8988T (cell line): ENCODE results near the gene TPD52L2.
"Not testable (repeated sequence)": the region's sequence is repeated elsewhere in the genome, so short reads cannot be mapped to it uniquely, and the experiment has no call there.

Source experiments
- DNase-seq: peaks from one replicate; pipeline ENCODE4 v3.0.0; 2011

The TPD52L2 gene

DNA sequence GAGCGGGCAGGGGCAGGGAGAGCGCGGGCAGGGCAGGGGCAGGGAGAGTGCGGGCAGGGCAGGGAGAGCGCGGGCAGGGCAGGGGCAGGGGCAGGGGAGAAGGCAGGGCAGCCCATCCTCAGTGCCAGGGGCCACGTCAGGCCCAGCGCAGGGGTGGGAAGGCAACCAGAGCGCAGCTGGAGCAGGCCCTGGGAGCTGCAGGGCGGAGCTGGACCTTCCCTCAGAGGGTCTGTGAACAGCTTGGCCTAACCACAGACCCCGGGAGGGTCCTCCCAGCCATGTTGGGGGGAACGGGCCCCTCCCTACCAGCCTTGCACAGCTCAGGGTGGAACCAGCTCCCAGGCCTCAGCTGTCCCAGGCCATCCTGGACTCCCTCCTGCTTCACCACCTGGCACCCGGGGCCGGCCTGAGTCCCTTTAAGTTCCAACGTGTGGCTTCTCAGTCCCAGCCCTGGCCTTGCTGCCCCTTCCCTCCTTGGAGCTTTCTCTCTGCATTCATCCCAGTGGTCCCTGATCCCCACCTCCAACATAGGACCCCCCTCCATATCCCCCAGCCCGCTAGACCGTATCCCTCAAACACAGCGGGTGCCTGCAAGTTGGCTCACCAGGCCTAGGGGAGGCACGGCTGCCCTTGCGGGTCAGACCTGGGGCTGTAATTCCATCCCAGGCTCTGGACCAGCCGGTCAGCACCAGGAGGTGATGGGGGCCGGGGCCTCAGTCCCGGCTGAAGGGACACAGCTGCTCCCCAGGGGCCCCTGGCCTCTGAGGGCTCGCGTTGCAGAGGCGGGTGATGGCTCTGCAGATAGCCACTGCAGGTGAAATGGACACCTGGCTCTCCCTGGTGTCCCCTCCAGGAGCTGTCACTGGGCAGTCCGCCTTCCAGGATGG is 28.4 kb upstream of the TPD52L2 start:
- DNase-seq: no peak

DNA sequence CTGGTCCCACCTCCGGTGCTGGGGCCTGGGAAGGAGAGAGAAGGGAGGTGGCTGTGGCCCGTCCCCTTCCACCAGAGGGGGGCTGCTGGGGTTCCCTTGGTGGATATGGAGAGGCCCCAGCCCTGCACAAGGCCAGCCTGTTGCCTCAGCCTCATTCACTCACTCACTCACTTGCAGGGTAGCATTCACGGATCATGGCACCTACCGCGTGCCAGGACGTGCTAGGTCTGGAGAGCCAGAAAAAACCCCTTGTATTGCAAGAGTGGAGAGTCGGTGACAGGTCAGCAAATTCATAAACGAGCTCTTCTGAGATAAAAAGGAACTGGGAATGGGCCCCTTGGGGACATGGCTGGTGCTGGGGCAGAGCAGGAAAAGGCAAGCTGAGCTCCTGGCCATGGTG is 27.6 kb upstream of the TPD52L2 start:
- no peak for DNase-seq

DNA sequence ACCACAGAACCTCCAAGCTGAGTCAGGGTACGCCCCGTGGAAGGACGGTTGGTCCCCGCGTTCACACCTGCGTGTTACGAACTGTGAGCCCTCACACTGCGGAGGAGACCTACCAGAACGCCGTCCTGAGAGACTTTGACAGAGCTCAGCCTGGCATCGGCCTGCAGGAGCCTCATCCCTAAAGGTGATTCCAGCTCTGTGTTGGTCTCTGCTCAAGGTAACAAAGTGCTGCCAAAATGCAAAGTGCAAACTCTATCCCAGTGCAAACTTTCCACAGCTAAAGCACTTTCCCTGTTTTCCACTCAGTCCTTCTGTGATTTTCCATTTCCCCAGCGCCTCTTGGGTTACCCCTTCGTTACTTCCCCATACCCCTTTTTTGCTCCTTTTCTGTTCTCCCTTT is 25.4 kb upstream of the TPD52L2 start:
- no peak for DNase-seq

DNA sequence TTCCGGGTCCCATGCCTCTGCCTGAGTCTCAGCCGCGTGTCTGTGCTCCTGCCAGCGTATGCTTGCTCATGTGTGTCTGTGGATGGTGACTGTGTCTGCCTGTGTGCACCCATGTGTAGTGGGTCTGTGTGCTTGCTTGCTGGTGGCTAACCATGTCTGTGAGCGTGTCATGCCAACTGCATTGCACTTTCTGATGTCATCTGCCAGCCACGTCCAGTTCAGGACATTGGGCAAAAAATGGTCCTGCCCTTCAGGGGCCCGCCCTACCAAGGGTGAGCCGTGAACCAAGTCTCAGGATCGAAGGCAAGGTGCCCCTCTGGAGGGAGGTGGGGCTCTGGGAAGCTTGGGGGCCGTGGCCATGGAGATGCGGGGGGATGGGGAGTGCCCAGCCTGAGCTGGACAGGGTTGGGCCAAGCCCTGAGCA is 24.7 kb upstream of the TPD52L2 start:
- DNase-seq: no peak

DNA sequence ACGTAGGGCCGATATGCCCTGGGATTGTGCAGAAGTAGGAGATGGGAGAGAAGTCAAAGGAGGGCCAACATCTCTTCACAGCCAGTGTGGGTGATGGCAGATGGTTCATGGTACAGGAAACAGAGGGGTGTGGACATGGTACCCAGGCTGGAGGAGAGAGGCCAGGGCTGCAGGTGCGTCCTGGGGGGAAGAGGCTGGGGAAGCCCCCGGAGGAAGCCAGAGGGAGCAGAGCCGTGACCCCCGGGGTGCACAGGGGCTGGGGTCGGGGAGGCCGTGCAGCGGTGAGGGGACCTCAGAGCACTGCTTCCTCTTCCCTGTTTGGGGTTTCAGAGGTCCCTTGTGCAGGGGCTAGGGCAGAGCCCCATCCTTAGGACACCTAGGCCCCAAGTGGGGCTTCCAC is 22.8 kb upstream of the TPD52L2 start:
- no peak for DNase-seq

DNA sequence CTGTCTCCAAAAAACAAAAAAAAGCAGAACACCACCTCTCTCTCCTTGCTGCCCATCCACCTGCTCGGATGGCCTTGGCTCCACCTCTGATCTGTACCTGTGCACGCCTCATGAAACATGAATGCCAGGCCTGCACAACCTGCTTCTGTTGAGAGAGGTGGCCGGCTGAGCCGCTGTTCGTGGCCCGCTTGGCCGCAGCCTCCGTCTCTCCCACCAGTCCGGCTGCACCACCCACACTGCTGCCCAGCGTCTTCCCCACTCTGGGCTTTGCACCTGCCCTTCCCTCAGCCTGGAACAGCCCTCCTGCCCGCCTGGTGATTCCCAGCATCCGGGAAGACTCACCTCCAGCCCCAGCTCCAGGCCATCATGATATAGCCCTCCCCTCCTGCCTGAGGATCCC is 21.8 kb upstream of the TPD52L2 start:
- no peak for DNase-seq

DNA sequence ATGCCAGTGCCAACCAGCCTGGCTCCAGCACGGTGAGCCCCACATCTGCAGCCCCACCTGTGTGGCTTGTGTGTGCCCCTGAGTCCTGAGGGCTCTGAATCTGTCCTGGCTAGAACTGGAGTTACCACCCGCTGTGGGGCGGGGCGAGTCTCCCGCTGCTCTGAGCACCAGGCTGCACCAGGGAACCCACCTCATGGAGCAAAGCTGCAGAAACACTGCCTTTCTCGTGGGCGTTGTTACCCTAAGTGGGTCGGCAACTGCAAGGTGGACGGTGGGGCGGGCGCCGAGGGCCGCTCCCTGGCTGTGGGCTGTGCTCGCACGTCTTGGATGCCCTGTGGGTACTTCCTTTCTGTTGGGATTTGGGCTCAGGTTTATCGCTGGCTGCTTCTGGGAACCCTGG is 21.3 kb upstream of the TPD52L2 start:
- no peak for DNase-seq

DNA sequence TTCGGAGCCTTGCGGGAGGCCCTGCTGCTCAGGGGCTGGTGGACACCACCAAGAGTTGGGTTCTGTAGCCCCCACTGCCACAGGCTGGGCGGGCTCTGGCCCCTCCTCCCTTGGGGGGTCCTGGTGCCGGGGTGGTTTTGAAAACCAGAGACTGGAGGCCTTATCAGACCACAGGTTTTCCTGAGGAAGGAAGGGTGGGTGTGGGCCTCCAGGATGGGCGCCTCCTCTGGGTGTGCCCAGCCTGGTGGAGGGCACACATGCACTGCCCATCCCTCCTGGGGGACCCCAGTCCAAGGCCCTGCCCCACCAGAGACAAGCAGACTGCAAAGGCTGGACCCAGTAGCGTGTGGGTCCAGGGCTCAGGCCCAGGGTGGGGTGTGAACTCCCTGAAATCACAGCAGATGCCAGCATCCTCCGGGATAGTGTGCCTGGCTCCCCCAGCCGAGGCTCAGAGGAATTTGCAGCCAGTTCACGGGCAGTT is 20.5 kb upstream of the TPD52L2 start:
- DNase-seq: no peak

DNA sequence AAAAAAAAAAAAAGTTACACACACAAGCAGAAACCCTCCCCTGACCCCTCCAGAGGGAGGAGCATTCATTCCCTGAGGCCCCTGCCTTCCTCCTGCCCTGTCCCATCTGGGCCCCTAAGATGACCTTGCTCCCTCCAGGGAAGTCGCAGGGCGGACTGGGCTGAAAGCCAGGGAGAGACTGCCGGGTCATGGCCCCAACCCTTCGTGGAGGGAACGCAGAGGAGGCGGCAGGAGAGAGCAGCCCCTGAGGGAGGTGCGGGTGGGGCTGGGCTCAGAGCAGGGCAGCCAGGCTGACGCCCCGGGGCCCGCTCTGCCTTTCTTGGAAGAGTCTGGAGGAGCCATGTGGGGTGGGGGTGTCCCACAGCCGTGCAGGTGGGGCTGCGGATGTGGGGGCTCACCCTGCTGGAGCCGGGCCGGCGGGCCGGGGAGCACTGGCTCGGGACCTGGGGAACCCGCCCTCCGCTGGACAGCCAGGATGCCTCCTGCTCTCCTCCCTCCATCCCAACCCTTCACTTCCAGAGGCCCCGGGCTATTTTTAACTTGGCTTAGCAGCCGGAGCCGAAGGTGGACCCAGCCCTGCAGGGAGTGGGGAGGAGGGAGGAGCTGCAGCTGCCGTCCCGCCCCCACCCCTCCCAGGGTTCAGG is 18.8 kb upstream of the TPD52L2 start:
- no peak for DNase-seq

DNA sequence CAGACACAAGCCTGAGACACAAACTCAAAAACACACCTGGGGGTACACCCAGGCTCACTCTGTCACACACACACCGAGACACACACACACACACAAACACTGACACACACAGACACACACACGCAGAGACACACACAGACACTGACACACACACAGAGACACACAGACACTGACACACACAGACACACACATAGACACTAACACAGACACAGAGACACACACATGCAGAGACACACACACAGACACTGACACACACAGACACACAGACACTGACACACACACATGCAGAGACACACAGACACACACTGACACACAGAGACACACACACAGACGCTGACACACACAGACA is 18.2 kb upstream of the TPD52L2 start:
- DNase-seq: no peak

DNA sequence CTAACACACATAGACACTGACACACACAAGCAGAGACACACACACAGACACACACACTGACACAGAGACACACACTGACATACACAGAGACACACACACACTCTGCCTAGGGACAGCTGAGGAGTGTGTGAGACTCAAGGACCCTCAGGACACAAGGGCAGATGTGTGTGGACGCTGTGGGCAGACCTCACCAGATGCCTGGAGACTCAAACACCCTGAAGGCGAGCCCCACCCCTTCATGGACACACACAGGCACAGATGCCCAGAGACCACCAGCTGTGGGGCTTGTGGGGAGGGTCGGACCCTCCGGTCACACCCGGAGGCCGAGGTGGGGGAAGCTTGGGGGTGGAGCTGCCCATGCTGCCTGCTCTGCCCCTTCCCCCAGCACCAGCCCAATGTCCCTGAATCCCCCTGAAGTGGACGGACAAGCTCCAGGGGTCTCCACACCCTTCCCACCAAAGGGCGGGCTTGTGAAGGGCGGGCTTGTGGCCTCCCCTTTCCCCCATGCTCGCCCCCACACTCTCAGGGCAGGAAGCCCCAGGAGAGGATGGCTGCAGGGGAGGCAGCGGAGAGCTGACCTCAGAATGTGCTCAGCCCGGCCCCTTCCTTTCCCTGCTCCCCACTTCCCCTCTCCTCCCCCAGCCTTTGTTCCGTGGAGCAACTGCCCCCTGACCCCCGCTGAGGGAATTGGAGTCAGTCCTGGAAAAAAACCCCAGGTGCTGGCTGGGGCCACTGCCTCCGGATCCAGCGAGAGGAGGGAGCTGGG is 17.6 kb upstream of the TPD52L2 start:
- DNase-seq: no peak

DNA sequence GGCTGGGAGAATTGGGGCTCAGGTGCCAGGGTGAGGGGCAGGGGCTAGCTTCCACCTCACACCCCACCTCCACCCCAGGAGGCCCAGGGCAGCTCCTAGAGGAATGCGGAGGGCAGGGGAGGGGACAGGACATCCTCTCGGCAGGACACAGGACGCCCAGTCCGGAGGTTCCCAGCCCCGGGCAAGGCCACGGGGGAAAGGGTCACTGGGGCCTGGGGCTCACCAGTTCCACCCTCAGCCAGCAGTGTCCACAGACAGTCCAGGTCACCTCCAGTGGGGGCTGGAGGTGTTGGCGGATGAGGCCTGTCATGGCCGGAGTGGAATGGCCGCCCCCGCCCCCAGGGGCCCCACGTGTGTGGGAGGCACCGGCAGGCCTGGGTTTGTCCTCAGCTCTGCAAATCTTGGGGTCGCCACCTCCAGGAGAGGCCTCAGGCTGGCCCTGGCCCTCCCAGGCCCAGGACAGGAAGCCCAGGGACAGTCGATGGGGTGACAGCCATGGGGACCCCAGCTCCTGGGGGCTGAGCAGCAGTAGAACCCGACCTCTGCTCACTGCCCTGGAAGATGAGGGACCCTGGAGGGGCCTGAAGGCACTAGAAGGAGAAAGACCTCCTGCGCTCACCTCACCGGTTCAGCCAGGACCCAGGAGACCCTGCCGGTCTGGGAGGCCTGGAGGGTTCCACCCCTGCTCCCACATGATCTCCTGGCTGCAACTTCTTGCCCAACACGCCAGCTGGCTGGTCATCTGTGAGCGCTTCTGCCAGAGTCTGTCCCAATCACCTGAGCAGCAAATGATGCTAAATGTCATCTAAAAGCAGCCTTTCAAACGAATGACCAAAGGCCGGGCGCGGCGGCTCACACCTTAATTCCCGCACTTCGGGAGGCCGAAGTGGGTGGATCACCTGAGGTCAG is 16.8 kb upstream of the TPD52L2 start:
- DNase-seq: no peak

DNA sequence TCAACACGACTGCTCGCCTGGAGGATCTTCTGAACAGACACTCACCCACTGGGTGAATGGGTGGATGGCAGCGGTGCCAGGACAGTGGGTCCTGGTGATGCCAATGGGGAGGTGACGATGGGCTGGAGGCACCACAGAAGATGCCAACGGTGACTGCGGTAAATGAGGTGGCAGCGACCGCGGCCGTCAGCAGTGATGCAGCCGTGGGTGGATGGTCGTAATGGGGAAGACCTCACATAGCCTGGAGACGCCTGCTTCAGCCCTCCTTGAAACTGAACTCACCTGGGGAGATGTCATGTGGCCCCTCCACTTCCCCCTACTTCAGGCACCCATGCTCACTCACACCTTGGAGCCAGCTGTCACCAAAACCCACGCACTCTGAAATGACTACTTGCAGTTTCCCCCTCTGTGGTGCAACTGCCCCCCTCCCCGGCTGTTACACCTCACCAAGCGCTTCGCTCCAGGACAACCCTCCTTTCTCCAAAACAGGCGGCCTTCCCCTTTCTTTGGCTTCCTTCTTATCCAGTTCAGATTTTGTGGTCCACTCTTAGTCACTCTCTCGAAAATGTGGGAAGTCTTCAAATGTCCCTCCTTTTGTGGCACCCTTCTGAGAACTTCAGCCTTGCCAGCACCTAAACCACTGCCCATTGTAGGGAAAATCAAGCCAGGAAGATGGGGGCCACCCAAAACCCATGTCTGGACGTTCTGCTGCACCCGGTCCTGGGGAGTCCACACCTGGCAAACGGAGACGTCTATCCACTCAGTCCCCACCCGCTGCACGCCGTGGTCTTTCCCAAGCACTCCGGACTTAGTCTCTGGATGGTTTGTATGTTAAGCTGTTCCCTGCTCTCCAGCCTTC is 14.2 kb upstream of the TPD52L2 start:
- DNase-seq: peak; percentile 24

DNA sequence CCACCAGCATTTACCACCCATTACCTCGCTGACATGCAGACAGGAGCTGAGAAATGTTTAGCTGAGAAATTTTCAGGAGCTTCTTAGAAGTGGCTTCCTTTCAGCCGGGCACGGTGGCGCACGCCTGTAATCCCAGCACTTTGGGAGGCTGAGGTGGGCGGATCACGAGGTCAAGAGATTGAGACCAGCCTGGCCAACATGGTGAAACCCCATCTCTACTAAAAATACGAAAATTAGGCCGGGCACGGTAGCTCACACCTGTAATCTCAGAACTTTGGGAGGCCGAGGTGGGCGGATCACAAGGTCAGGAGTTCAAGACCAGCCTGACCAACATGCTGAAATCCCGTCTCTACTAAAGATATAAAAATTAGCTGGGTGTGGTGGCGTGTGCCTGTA is 13.5 kb upstream of the TPD52L2 start:
- DNase-seq: not testable (repeated sequence)

DNA sequence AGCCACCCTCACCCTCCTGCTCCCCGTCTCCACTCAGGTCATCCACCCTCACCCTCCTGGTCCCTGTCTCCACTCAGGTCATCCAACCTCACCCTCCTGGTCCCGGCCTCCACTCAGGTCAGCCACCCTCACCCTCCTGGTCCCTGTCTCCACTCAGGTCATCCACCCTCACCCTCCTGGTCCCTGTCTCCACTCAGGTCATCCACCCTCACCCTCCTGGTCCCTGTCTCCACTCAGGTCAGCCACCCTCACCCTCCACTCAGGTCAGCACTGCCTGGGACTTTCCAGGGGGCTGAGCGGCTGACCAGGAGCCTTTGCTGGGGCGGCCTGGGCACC is 11.4 kb upstream of the TPD52L2 start:
- DNase-seq: not testable (repeated sequence)

DNA sequence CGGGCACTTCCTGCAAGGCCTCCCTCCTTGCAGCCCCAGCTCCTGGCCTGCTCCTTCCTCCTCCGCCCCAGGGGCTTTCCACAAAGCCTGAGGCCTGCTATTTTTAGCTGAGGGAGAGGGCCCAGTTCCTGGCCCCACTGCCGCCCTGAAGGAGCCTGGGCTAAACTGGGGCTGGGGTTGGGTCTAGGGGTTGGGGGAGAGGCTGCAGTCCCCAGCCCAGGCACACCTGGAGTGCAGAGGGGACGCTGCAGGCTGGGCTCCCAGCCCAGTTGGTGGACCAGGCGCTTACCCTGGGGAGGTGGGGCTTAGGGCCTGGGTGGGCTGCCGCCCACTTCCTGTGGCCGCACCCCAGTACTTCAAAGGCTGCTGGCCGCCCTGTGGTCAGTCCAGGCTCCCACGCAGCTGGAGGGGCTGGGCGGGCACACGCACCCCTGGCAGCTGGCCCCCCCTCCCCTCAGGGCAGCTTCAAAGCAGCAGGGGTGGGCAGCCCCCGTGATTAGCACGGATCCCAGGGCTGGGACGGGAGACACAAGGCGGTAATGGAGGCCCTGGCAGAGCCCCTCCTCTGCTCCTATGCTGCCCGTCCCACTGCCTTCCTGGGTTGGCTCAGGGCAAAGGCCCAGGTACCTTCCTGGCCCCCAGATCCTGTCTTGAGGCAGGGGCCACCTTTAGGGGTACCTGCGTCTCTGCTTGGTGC is 10.9 kb upstream of the TPD52L2 start:
- DNase-seq: peak; percentile 66

DNA sequence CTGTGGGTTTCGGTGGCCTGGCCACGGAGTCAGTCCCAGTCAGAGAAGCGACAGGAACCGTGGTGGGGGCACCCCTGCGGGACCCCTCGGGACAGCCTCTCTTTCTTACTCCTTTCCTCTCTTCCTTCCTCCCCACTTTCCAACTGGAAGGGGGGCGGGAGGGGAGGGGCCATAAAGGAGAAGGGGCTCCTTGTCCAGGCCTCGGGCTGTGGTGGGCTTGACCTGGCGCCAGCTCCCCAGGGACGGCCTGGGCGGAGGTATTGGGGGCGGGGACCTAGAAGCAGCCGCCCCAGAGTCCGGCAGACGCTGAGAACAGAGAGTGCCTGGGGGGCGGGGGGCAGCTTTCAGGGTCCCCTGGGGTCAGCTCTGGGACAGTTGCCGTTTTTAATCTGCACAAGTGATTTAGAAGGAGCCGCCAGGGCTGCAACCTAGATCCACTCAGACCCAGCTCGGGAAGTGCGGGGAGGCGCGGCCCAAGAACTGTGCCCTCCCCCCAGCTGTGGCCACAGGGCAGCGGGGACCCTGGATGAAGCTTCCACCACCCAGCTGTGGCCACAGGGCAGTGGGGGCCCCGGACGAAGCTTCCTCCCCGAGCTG is 10.2 kb upstream of the TPD52L2 start:
- peak; percentile 52 for DNase-seq

DNA sequence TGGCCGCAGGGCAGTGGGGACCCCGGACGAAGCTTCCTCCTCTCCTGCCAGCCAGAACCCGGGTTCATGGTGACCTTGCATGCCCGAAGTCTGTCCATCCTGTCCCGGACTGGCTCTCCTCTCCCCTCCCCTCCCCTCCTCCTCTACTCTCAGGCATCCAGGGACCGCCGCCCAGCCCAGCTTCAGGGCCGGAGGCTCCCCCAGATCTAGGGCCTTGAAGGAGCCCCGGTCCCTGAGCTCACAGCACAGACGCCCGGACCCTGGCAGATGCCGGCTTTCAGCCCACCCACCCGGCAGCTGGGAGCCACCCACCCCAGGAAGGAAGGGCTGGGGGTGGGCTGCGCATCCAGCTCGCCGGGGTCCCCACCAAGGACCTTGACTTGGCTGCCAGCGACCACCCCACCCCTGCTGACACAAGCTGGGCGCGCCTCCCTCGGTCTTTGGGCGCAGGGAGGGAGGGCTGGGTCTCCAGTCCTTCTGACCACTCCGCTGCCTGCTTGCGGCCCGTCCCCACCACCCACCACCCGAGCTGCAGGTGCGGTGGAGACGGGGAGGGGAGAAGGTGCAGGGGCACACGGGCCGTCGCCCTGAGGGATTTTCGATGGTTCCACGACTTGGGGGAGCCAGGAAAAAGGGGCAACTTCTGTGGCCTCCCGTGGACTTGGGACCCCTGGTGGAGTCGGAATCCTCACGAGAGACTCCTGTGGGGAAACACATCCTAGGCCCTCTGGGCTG is 9.5 kb upstream of the TPD52L2 start:
- DNase-seq: peak; percentile 56

DNA sequence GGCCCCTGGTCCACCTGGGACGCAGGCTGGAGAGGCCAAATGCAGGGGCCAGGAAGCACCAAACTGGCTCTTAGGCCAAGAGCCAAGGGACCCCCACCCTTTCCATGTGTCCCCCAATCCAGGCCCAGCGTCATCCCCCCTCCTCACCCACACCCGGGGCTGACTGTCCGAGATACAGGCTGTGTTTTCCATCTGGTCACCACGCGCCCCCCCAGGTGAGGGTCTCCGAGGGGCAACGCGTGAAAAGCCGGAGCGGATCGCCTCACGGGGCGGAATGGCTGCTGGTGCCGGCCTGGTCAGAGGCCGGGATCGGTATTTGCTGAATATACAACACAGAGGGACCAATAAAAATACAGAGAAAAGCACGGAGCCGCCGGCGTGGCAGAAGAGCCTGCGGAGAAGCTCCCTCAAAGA is 9.0 kb upstream of the TPD52L2 start:
- DNase-seq: no peak
